Endothelial cell (in vitro differentiated cells): ENCODE data around the gene CCR2. TPM values are rescaled to one million over a fixed set of nuclear protein-coding genes. Genes with fewer than 3 reads are reported as not detected.
A peak's percentile ranks its signal among the peaks of the same experiment; 100 is the strongest.

Source experiments
- DNase-seq: peaks from one replicate; pipeline ENCODE4 v3.0.0; 2021; ENCODE audit warnings: low spot score
- H3K27ac Mint-ChIP-seq: one replicate; pipeline ENCODE4 v1.8.0; 2021; ENCODE audit warnings: mixed read lengths, inconsistent platforms; ENCODE audit not compliant: unreplicated experiment
- H3K27me3 Mint-ChIP-seq: one replicate; pipeline ENCODE4 v1.8.0; 2021; ENCODE audit warnings: mild to moderate bottlenecking, moderate library complexity, mixed read lengths, inconsistent platforms; ENCODE audit not compliant: unreplicated experiment
- H3K36me3 Mint-ChIP-seq: one replicate; pipeline ENCODE4 v1.8.0; 2021; ENCODE audit warnings: mild to moderate bottlenecking, low read depth, mixed read lengths, inconsistent platforms; ENCODE audit not compliant: unreplicated experiment
- H3K4me1 Mint-ChIP-seq: one replicate; pipeline ENCODE4 v1.8.0; 2021; ENCODE audit warnings: mild to moderate bottlenecking, mixed read lengths, inconsistent platforms; ENCODE audit not compliant: unreplicated experiment
- H3K4me3 Mint-ChIP-seq: one replicate; pipeline ENCODE4 v1.8.0; 2021; ENCODE audit warnings: mild to moderate bottlenecking, mixed read lengths, inconsistent platforms; ENCODE audit not compliant: unreplicated experiment
- H3K9me3 Mint-ChIP-seq: one replicate; pipeline ENCODE4 v1.8.0; 2021; ENCODE audit warnings: mixed read lengths, inconsistent platforms; ENCODE audit not compliant: unreplicated experiment
- CTCF ChIP-seq: fragments of 200-600 bp; sonication (generic); IDR thresholded peaks from one replicate; pipeline ENCODE4 v1.5.0; 2021; ENCODE audit warnings: antibody characterized with exemption; ENCODE audit not compliant: unreplicated experiment
- total RNA-seq: library from RNA; stranded (reverse); fragmentation: NEBNext Ultra II Directional; extraction: Animal tissue kit (Norgen Biotek cat#: 25700); gene quantifications from one replicate; pipeline ENCODE4 v1.2.1, GENCODE V29; 2021; ENCODE audit not compliant: unreplicated experiment

Gene CCR2
- total RNA-seq, 1 donor from 2014 or later: not detected

- TF ChIP-seq CTCF: no peak
- Mint-ChIP-seq H3K36me3 (no peaks in the 10 kb centered on the region), H3K27me3 (peaks cover 3% of the 10 kb centered on the region), H3K4me3 (peak within 1 kb of the TSS; percentile 25), H3K27ac (no peak within 1 kb of the TSS), H3K4me1 (peaks cover 23% of the 10 kb centered on the region), H3K9me3 (no peaks in the 10 kb centered on the region)
- peak; percentile 25 for DNase-seq
These were observed 53.1 kb downstream of the CCR2 start, which contains the start of the genes CCR5AS and CCRL2 for GRCh38 chr3:46406788-46407611. CCR5AS (minus strand) TSS chr3:46407066. CCRL2 (plus strand) TSS chr3:46407259; CDS start chr3:46408080, 821 bp downstream.

- Mint-ChIP-seq H3K4me1 (peaks cover 31% of the 10 kb centered on the region), H3K9me3 (no peaks in the 10 kb centered on the region), H3K27me3 (peaks cover 3% of the 10 kb centered on the region), H3K36me3 (no peaks in the 10 kb centered on the region), H3K4me3 (peak overlapping the region; percentile 25), H3K27ac (no peak overlapping the region)
- TF ChIP-seq CTCF: no peak
- no peak for DNase-seq
These were observed 54.1 kb downstream of the CCR2 start for GRCh38 chr3:46407970-46408369.

GRCh38 chr3:46408853-46409252 is 54.9 kb downstream of the CCR2 start:
- Mint-ChIP-seq H3K4me1 (peaks cover 37% of the 10 kb centered on the region), H3K27ac (no peak overlapping the region), H3K9me3 (no peaks in the 10 kb centered on the region), H3K27me3 (peaks cover 3% of the 10 kb centered on the region), H3K36me3 (no peaks in the 10 kb centered on the region), H3K4me3 (no peak overlapping the region)
- DNase-seq: no peak
- TF ChIP-seq CTCF: no peak

GRCh38 chr3:46409739-46410489 is 56.0 kb downstream of the CCR2 start:
- Mint-ChIP-seq H3K4me1 (peaks cover 43% of the 10 kb centered on the region), H3K36me3 (no peaks in the 10 kb centered on the region), H3K27me3 (peaks cover 3% of the 10 kb centered on the region)

More at GRCh38 chr3:46409739-46410489, 56.0 kb downstream of the CCR2 start:
- no peak for DNase-seq
- no peak overlapping the region for H3K4me3 Mint-ChIP-seq
- H3K9me3 Mint-ChIP-seq: no peaks in the 10 kb centered on the region
- TF ChIP-seq CTCF: no peak
- H3K27ac Mint-ChIP-seq: no peak overlapping the region

Other genes starting within 250 kb of the CCR2 start
- not detected for gene CCR1, start 145.8 kb upstream of the CCR2 start, total RNA-seq
- not detected for gene CCR3, start 111.7 kb upstream of the CCR2 start, total RNA-seq
- not detected for gene CCR5, start 16.8 kb downstream of the CCR2 start, total RNA-seq
- gene CCRL2, start 53.1 kb downstream of the CCR2 start, total RNA-seq: 1.4 TPM
- gene LTF, start 110.8 kb downstream of the CCR2 start, total RNA-seq: not detected
- gene RTP3, start 143.9 kb downstream of the CCR2 start, total RNA-seq: not detected
- gene LRRC2, start 212.2 kb downstream of the CCR2 start, total RNA-seq: 0.23 TPM